HG02642 (cell line): Measurements from ENCODE around the gene SCFD2.
"Not testable (repeated sequence)": the region's sequence is repeated elsewhere in the genome, so short reads cannot be mapped to it uniquely, and the experiment has no call there.

Source experiments
- ATAC-seq: cut with Tn5 transposase; IDR thresholded peaks from one replicate; pipeline ENCODE4 v1.9.1; 2021; ENCODE audit warnings: mild to moderate bottlenecking; ENCODE audit not compliant: unreplicated experiment, poor library complexity

Gene SCFD2

DNA sequence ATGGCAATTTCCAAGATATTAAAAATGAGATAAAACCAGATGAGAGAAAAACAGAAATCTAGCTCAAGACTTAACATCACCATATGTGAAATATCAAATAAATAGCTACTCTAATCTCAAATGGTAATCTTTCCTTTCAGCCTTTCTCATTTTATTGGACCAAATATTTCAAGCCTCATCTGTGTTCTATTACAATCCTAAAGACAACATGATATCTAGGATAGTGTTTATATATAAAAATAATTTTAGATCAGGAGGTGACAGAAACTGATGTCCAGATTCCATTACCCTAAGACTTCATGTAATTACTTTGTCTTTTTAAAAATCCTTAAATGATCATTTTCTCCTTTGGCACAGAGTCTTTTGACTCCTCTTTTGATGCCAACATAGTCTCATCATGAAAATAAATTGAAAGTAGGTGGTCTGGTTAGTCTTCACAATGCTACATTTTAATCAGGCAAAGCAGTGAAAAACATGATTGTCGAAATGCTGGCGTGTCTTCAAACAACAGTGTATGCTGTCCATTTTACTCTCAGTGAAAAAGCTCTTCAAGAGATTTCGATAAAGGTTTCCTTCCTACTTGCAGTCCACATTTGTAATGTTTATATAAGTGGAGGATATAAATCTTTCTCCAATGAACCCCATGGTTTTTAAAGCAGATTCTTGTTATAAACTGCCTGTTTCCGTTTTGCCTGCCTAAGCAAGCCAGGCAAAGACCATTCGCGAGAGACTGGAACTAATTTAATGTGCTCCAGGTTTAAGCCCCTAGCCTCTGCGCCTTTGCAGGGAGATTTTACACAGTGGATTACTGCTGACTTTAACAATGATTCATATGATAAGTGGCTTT lies 169.8 kb downstream of the SCFD2 start:
- ATAC-seq = no peak

DNA sequence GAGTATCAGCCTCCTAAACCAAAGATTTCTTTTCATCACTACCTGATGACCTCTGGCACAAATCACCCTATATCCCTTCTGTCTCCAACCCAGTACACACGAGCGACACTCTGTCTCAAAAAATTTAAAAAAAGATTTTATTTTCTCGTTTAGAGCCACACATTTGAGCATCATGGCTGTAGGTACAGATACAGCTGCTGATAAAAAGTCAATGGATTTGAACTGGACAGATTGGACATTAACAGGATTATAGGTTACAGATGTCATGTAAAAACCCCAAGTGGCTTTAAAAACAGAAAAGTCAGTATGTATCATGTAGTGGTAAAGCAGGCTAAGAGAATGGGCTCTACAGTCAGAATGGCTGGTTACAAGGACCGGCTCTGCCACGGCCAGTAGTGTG lies 171.1 kb downstream of the SCFD2 start:
- ATAC-seq = no peak

DNA sequence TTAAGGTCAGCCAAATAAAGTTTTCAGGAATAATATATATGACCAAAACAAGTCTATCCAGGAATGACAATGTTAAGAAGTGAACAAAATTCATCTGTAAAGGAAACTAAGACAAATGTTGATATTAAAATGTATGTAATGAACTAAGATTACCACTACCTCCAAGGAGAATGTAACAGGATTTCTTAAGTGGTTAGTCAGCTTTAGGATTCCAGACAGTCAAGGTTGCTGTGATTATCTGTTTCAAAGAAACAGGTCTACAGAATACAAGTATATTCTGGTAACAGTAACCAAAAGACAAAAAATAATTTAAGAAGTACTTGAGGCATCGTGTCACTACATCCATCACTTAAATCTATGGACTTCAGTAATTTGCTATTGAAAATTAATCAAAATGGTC lies 172.8 kb downstream of the SCFD2 start:
- ATAC-seq = no peak

DNA sequence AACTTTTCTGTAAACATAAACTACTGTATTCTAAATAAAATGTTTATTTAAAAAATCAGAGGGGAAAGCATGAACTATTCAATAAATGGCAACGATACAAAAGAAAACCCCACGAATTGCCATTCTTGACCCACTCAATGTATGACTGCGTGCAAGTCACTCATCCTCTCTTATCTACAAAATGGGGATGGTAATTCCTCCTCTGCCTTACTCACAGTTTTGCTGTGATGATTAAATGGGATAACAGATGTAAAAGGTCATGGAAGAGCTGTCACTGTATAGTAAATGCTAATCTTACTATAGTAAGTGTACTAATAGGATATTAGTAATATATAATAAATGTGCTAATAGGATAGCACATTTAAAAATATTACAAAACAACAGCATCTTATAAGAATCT lies 173.4 kb downstream of the SCFD2 start:
- ATAC-seq = no peak

DNA sequence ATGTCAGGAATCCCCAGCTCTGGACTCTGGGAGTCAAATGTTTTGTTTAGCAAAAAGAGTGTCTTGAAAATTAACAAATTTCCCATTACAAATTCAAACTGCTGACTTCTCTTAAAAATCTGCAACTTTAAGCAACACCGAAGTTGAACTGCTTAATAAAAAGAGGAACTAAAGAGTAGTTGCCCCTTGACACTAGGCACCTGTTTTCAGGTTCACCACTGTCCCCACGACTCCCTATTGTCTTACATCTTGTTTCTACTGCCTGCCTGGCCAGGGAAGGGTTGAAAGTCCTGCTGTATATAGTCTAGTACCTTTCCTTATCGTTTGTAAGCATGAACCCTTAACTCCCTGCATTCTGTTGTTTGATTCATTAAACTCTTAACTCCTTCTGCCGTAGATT lies 173.9 kb downstream of the SCFD2 start:
- ATAC-seq = no peak

DNA sequence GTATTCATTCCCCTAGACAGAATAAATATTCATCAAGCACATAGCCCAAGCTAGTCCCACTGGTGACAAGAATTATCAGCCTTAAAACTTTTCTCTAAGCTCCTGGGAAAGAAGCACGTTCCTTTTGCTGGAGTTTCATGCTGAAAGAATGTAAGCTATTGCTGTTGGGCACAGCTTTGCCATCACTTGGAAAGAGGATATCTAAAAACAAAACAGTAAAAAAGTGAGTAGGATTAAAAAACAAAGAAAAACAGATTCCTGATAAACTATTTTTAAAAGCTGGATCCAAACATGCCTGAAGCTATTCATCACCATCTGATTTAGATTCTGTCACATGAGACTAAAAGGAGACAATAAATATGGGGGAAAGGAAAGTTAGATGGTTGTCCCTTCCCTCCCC lies 176.8 kb downstream of the SCFD2 start:
- ATAC-seq = no peak

DNA sequence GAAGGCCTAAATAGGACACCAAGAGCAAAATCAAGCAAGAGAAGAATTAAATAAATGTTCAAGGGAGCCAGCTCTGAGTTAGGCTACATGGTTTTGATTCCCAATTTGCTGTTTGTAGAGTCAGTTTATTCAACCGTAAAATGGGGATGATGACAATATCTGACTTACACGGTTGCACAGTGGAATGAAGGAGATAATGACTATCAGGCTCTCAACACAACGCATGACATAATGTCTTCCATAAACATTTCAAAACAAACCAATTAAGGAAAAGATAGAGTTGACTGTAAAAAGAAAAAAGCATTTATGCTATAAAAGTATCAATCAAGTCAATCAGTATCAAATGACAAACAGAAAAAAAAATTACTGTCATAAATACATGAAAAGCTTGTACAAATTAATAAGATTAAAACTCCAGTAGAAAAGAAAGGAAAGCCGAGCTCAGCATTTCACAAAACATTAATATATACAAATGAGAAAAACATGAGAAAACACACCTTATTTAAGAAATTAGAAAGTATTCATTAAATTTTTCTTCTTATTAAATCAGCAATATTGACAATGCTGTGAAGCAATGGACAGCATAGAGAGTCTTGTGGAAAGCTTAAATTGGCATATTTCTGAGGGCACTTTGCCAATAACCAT lies 179.0 kb downstream of the SCFD2 start:
- no peak for ATAC-seq

DNA sequence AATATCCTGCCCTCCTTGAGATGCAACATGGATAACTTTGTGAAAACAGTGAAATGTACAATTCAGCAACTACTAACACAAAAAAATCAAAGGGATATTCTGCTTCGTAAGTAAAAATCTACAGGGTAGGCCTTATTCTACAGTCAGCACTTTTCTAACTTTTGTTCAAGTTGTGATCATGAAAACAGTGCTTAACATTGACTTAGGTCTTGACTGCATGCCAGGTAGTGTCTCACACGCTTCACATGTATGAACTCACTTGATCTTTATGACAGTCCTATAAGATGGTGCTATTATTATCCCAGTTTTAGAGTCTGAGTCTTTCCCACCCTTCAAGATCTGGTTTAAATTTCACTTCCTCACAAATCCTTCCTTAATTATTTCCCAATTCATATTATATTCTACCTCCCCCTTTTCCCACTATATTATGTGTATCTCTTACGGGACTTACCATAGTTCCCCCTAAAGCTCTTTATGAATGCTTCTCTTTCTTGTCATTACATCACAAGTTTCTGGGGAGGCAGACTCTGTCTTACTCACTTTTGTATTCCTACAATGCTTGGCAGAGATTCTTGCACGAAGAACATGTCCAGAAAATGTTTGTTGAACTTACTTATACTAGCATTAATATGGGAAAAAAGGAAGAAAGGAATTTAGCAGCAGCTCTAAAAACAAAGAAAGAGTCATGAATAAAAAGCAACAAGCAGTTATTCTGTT lies 179.8 kb downstream of the SCFD2 start:
- ATAC-seq = no peak

DNA sequence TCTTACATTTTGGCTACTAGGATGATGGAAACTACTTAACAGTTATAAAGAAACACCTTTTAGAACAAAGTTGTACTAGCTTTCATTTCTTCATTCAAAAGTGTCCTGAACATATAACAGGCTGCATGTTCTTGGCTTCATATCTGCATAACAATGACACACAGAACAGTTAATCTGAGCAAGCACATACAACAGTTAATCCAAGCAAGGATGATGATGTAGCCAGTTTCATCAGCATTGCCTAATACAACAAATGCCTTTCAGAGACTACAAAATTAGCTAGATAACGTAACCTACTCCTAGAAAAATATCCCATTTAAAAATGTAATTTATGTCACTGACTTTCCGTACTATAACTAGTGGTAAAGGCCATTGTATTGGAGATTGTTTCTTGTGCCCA lies 182.1 kb downstream of the SCFD2 start:
- no peak for ATAC-seq

DNA sequence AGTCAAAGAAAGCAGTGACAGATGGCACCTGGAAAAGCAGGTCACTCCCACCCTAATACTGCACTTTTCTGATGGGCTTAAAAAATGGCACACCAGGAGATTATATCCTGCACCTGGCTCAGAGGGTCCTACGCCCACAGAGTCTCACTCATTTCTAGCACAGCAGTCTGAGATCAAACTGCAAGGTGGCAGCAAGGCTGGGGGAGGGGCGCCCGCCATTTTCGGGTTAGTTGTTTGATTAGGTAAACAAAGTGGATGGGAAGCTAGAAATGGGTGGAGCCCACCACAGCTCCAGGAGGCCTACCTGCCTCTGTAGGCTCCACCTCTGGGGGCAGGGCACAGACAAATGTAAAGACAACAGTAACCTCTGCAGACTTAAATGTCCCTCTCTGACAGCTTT lies 188.1 kb downstream of the SCFD2 start:
- not testable (repeated sequence) for ATAC-seq

DNA sequence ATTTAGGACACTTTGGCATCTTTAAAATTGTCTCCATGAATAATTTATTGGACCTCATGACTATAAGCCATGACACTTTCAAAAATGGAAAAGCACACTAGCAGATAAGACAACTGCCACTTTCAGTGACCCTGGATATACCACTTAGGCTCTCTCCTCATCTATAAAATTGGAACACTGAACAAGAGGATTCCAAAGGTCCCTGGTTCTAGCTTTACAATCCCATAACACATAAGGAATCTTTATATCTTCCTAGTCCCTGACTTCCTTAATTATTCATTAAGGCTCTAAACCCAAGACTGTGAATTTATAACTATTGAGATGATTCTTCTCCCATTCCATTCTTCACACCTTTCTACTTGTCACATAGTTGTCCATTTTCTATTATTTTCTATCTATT lies 190.2 kb downstream of the SCFD2 start:
- no peak for ATAC-seq

DNA sequence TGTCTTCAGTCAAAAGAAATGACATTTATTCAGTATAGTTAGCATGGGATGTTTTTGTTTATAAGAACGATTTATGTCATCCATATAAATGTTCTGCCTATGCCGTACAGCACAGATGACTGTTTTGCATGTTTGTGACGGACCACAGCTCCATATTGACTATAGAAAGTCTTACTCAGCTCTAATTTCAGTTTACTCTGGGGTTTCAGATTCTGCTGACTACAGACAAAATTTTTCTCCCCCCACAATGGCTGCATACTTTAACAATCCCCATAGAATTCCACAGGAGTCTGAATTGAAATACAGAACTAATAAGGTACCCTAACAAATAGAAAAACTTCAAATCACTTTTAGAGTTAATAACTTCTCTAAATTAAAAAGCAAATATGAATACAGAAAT lies 191.0 kb downstream of the SCFD2 start:
- no peak for ATAC-seq

DNA sequence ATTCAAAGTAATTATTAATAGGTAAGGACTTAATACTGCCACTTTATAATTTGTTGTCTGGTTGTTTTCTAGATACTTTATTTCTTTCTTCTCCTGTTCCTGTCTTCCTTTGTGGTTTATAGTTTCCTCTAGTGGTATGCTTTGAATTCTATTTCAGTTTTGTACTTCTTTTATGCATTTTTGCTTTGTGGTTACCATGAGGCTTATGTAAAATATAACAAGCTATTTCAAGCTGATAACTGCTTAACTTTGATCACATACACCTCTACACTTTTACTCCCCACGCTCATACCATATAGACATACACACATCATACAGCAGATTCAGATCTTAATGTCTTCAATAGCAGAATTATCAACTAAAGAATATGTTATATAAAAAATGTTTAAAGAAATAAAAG lies 192.3 kb downstream of the SCFD2 start:
- ATAC-seq = no peak

DNA sequence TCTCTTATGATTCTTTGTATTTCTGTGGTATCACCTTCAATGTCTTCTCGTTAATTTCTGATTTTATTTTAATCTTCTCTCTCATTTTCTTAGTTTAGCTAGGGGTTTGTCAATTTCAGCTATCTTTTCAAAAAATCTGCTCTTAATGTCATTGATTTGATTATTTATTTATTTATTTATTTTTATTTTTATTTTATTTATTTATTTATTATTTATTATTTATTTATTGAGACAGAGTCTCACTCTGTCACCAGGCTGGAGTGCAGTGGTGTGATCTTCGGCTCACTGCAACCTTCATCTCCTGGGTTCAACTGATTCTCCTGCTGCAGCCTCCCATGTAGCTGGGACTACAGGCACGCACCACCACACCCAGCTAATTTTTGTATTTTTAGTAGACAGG lies 194.1 kb downstream of the SCFD2 start:
- ATAC-seq = no peak

DNA sequence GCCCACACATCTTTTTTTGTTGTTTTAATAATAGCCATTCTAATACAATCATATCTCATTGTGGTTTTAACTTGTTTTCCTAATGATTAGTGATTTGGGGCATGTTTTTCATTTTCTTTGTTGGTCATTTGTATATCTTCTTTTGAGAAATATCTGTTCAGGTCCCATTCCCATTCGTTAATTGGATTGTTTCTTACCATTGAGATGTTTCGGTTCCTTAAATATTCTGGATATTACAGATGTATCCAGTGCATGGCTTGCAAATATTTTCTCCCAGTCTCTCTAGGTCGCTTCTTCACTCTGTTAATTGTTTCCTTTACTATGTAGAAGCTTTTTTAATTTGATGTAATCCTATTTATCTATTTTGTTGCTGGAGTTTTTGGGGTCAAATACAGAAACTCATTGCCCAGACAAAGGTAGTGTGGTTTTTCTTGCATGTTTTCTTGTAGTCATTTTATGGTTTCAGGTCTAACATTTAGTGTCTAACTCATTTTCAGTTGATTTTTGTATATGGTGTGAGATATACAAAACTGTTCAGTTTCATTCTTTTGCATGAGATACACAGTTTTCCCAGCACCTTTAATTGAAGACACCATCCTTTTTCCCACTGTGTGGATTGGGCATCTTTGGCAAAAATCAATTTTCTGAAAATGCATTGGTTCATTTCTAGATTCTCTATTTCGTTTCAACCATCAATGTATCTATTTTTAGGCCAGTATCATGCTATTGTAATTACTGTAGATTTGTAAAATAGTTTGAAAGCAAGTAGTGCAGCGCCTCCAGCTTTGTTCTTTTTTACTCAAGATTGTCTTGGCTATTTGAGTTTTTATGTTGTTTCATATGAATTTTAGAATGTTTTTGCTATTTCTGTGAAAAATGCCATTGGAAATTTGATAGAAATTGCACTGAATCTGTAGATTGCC lies 195.9 kb downstream of the SCFD2 start:
- ATAC-seq = no peak

DNA sequence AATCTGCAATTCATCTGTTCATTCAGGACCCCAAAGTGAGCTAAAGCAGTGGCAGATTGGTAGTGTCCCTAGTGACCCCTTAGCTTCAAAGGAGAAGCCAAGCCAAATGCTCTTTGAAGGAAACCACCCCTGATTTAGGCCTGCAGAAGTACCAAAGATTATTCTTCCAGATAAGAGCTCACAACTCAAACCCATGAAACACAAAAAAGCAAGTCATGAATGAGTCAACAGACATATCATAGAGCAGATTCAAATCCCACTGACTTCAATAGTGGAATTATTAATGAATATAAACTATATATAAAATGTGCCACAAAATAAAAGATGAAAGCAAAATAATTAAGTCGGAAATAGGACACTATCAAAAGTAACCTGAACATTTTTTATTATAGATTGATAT lies 197.6 kb downstream of the SCFD2 start:
- no peak for ATAC-seq

DNA sequence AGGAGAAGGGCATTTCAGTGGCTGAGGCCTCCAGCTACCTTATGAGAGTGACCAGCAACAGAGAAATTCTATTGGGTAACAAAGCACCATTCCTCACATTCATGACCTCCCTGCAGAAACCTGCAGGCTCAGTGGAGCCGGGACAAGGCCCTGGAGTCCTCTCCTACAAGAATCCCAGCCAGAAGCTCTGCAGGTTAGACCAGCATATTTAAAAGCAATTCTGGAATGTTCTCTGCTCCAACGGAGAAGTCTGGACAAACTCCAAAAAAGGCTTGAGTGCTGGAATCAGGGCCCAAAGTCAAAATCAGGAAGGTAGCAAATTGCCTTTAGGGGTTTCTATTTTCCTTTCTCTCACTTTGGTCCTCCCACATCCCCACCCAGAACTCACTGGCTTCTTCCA lies 202.9 kb downstream of the SCFD2 start:
- ATAC-seq = no peak

DNA sequence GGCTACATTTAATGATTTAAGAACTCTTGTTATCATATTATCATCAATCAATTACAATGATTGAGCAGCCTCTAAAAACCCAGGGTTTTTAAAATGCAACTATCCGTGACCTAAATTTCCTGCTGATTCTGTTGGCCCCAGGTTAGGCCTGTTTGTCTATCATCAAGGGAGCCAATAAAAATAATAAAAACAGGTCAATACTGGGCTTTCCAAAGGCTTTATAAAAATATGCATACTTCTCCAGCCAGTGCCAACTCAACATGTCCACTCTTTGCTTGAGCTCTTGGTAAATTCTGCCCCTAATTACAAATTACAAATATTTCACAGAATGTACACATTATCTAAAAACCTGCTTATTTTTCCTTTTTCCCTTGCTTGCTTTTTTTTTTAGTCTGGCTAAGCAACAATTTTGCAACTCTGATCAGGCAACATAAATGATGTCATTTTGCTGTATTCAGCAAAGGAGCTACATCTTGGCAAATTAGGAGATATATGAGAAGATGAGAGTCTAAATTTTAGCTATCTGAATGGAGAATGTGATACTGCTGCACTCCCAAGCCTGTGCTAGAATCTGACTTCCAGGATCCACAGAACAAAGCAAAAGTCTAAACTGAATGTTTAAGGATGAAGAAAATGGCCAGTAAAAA lies 204.0 kb downstream of the SCFD2 start:
- no peak for ATAC-seq

DNA sequence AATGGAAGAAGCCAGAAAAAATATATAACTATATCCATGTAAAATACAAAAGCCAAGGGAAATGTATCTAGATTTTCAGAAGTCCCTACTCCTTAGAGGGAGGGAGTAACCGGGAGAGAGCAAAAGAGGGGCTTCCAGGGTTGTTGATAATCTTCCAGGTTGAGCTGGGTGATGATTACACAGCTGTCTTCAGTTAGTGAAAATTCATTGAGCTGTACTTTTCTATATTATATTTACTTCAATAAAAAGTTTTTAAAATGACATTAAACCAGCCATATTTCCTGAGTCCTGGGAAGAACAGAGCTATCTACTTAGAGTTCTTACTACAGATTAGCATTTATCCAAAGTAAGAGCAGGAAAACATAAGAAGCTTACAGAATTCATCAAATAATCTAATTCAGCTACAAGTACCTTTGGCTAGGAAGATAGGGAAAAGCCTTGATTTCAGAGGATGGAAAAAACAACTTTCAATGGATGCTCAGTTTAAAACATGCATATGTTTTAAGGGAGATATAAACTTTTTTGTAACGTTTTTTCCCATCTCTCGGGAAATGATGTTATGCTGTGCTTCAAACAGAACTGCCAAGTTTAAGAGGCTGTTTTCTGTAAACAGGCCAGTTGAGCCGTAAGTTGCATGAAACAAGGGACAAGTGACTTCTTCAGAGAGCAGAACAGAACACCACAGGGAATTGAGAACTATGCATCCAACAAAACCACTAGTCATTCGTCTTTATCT lies 204.6 kb downstream of the SCFD2 start:
- ATAC-seq = no peak
